Measurements from ENCODE around the gene SPTBN1. TPM values are rescaled to one million over a fixed set of nuclear protein-coding genes. Genes with fewer than 3 reads are reported as not detected.

The SPTBN1 gene
- polyA plus RNA-seq, 1 experiment: 56.6 TPM

DNA sequence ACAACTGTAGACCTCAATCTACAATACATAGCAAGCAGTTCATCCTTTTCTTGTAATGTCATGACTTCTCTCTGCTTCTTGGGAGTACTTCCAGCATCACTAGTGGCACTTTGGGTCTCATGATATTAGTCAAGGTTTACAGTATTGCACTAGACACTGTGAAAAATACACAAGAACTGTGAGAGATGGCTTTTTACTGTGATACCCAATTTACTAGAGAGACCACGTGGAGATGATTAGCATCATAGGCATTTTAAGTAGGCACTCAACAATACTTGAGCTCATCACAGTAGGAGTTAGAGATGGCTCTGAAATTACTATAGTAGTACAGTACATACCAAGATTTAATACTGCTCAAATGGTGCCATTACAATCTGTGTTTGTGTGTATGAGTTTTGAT, 154.6 kb downstream of the SPTBN1 start:
- no peaks in the 10 kb centered on the region for H3K9me3 ChIP-seq (ENCODE audit: control insufficient read depth, insufficient read depth, low read length)
- ChIA-PET CTCF (no interaction called here), POLR2A (no interaction called here)
- no peak for DNase-seq (ENCODE audit: low read depth, low spot score)
- TF ChIP-seq, protein P1, sequence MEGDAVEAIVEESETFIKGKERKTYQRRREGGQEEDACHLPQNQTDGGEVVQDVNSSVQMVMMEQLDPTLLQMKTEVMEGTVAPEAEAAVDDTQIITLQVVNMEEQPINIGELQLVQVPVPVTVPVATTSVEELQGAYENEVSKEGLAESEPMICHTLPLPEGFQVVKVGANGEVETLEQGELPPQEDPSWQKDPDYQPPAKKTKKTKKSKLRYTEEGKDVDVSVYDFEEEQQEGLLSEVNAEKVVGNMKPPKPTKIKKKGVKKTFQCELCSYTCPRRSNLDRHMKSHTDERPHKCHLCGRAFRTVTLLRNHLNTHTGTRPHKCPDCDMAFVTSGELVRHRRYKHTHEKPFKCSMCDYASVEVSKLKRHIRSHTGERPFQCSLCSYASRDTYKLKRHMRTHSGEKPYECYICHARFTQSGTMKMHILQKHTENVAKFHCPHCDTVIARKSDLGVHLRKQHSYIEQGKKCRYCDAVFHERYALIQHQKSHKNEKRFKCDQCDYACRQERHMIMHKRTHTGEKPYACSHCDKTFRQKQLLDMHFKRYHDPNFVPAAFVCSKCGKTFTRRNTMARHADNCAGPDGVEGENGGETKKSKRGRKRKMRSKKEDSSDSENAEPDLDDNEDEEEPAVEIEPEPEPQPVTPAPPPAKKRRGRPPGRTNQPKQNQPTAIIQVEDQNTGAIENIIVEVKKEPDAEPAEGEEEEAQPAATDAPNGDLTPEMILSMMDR (IDR thresholded peaks at IDR 0.05; ENCODE audit: low read depth, low read length): no peak
- H3K27me3 ChIP-seq (ENCODE audit: control insufficient read depth, insufficient read depth, low read length): no peaks in the 10 kb centered on the region
- no peak overlapping the region for H3K27ac ChIP-seq (ENCODE audit: low read depth, low read length)
- H3K4me3 ChIP-seq (ENCODE audit: low read depth, low read length): no peak overlapping the region

DNA sequence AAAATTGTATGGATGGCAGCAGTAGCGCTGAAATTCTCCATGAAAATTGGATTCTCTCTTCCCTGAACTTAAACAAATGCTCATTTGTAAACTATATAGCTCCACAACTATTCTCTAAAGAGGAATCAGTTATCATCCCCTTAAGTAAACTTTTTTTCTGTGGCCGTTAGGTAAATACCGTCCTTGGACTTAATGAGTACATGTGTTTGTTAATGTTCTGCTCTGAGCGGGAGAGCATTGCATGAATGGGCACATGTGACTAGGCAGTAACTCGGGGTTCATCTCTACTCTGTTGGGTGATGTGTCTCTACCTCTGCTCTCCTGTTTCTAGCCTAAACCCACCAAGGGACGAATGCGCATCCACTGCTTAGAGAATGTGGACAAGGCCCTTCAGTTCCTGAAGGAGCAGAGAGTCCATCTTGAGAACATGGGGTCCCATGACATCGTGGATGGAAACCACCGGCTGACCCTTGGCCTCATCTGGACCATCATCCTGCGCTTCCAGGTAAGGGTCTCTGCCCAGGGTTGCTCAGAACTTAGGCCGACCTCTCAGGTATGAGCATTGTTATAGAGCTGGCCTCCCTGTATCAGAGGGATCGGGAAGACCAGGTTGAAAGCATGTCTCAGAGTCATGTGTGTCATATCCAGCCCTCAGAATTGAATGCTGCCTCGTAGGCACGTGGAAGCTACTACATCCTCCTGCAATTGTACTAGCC, 155.9 kb downstream of the SPTBN1 start:
- H3K27me3 ChIP-seq (ENCODE audit: control insufficient read depth, insufficient read depth, low read length): no peaks in the 10 kb centered on the region

DNA sequence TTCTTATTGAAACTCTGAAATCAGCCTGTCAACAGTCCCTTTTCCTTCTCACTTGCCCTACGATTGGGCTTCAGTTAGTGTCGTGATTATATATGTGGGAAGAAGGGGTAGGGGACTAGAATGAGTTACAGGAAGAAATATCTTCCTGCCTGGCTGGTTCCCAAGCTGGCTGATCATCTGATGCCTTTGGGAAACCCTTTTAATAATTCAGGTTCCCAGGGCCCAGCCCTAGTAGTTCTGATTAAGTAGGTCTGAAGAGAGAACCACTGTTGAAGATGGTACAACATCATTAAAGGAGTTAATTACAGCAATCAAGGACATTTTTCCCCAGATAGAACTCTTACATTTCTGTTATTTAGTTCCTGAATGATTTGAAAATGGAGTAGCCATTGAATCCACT, 157.3 kb downstream of the SPTBN1 start:
- Histone ChIP-seq H3K27ac (ENCODE audit: low read depth, low read length) (no peak overlapping the region), H3K27me3 (ENCODE audit: control insufficient read depth, insufficient read depth, low read length) (no peaks in the 10 kb centered on the region), H3K9me3 (ENCODE audit: control insufficient read depth, insufficient read depth, low read length) (no peaks in the 10 kb centered on the region), H3K4me3 (ENCODE audit: low read depth, low read length) (no peak overlapping the region)
- DNase-seq (ENCODE audit: low read depth, low spot score): no peak
- CTCF ChIA-PET: no interaction called here
- TF ChIP-seq, protein P1 (IDR thresholded peaks at IDR 0.05; ENCODE audit: low read depth, low read length): no peak
- POLR2A ChIA-PET: no interaction called here

More for the DNA sequence above, 155.9 kb downstream of the SPTBN1 start:
- Histone ChIP-seq H3K27ac (ENCODE audit: low read depth, low read length) (no peak overlapping the region), H3K9me3 (ENCODE audit: control insufficient read depth, insufficient read depth, low read length) (no peaks in the 10 kb centered on the region), H3K4me3 (ENCODE audit: low read depth, low read length) (no peak overlapping the region)
- DNase-seq (ENCODE audit: low read depth, low spot score): no peak
- ChIA-PET POLR2A (no interaction called here), CTCF (no interaction called here)
- TF ChIP-seq, protein P1 (IDR thresholded peaks at IDR 0.05; ENCODE audit: low read depth, low read length): no peak

DNA sequence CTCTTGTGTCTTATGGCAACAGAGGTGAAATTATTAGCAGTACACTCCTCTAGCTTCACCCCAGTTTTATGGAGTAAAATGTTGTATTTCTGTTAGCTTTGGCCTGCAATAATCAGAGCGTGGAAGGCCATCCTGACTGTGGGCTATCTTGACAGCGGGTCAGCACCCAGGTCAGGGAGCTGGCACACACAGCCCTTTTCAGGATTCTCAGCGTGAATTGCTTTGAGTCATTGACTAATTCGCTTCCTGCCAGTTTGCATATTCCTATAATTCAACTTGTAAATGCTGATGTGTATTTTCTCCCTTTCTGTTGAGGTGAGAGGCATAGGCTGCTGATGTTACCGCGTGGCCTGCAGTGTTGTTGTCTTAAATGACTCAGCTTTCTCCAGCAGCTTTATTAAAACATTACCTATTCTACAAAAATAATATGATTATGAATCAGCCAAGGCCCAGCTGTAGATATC, 157.7 kb downstream of the SPTBN1 start:
- H3K4me3 ChIP-seq (ENCODE audit: low read depth, low read length): no peak overlapping the region
- ChIA-PET CTCF (no interaction called here), POLR2A (no interaction called here)
- TF ChIP-seq, protein P1 (IDR thresholded peaks at IDR 0.05; ENCODE audit: low read depth, low read length): no peak
- DNase-seq (ENCODE audit: low read depth, low spot score): no peak
- H3K27me3 ChIP-seq (ENCODE audit: control insufficient read depth, insufficient read depth, low read length): no peaks in the 10 kb centered on the region
- H3K9me3 ChIP-seq (ENCODE audit: control insufficient read depth, insufficient read depth, low read length): no peaks in the 10 kb centered on the region
- H3K27ac ChIP-seq (ENCODE audit: low read depth, low read length): peak overlapping the region; percentile 42

DNA sequence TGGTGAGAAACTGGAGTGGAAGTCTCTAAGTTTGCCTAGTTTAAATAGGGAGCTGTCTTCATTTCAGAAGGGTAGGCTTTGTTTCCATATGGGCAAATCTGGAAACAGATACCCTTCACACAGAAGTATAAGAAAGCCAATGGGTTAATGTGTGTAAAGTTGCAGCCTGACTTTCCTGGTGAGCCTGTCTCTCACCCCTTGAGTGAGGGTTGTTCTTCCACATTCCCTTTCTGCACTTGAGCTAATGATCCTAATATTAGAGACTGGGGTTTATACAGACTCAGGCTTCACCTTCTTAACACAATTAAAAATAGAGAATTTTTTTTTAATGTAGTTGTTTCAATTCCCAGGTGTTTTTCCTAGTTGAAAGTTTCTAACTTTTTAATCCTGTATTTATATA, 158.7 kb downstream of the SPTBN1 start:
- POLR2A ChIA-PET: interaction anchor here (0.6 kb wide), 1 partner anchor 165 kb away, joined by 3 read pairs; no protein-coding TSS in a partner anchor
- CTCF ChIA-PET: no interaction called here
- H3K4me3 ChIP-seq (ENCODE audit: low read depth, low read length): no peak overlapping the region
- TF ChIP-seq, protein P1 (IDR thresholded peaks at IDR 0.05; ENCODE audit: low read depth, low read length): no peak
- no peak for DNase-seq (ENCODE audit: low read depth, low spot score)
- H3K27ac ChIP-seq (ENCODE audit: low read depth, low read length): no peak overlapping the region
- H3K9me3 ChIP-seq (ENCODE audit: control insufficient read depth, insufficient read depth, low read length): no peaks in the 10 kb centered on the region
- H3K27me3 ChIP-seq (ENCODE audit: control insufficient read depth, insufficient read depth, low read length): no peaks in the 10 kb centered on the region
